DOHH2 (cell line): ENCODE results near the gene RASIP1.
A peak's percentile ranks its signal among the peaks of the same experiment; 100 is the strongest.
"Not testable (repeated sequence)": the region's sequence is repeated elsewhere in the genome, so short reads cannot be mapped to it uniquely, and the experiment has no call there.

Experiments used
- H3F3A ChIP-seq: fragments of 200-600 bp; sonication (generic), shearing (Covaris generic); 2 replicates; pipeline ENCODE4 v1.6.0; 2016; ENCODE audit warnings: antibody characterized with exemption, mild to moderate bottlenecking; ENCODE audit not compliant: control insufficient read depth, insufficient read depth
- H3K27ac ChIP-seq: fragments of 200-600 bp; sonication (generic); 2 replicates; pipeline ENCODE4 v1.5.1; 2014; ENCODE audit warnings: low read depth, mild to moderate bottlenecking, low read length, moderate library complexity
- H3K27me3 ChIP-seq: fragments of 200-600 bp; sonication (generic); 2 replicates; pipeline ENCODE4 v1.6.1; 2014; ENCODE audit warnings: mild to moderate bottlenecking, low read length, mixed read lengths; ENCODE audit not compliant: control insufficient read depth
- H3K36me3 ChIP-seq: fragments of 200-600 bp; sonication (generic); 2 replicates; pipeline ENCODE4 v1.6.1; 2014; ENCODE audit warnings: mild to moderate bottlenecking, low read length, moderate library complexity, mixed read lengths; ENCODE audit not compliant: control insufficient read depth
- H3K4me1 ChIP-seq: fragments of 200-600 bp; sonication (generic); 2 replicates; pipeline ENCODE4 v1.6.1; 2014; ENCODE audit warnings: mild to moderate bottlenecking, low read length, mixed read lengths; ENCODE audit not compliant: control insufficient read depth
- H3K4me2 ChIP-seq: fragments of 200-600 bp; sonication (generic); 2 replicates; pipeline ENCODE4 v1.6.0; 2014; ENCODE audit warnings: mild to moderate bottlenecking, low read length, moderate library complexity
- H3K4me3 ChIP-seq: fragments of 200-600 bp; sonication (generic); 2 replicates; pipeline ENCODE4 v1.5.1; 2014; ENCODE audit warnings: mild to moderate bottlenecking, low read length, mixed read lengths
- H3K79me2 ChIP-seq: fragments of 200-600 bp; sonication (generic); 2 replicates; pipeline ENCODE4 v1.6.1; 2014; ENCODE audit warnings: mild to moderate bottlenecking, low read length, mixed read lengths; ENCODE audit not compliant: control insufficient read depth
- H3K9me2 ChIP-seq: fragments of 200-600 bp; sonication (generic); replicated peaks from 2 replicates; pipeline ENCODE4 v1.6.1; 2014; ENCODE audit warnings: mild to moderate bottlenecking, low read length, mixed read lengths; ENCODE audit not compliant: control insufficient read depth
- H3K9me3 ChIP-seq: fragments of 200-600 bp; sonication (generic); 2 replicates; pipeline ENCODE4 v1.6.1; 2014; ENCODE audit warnings: antibody characterized with exemption, low read length, mixed read lengths; ENCODE audit not compliant: control insufficient read depth, insufficient read depth
- H4K20me1 ChIP-seq: fragments of 200-600 bp; sonication (generic); 2 replicates; pipeline ENCODE4 v1.6.0; 2014; ENCODE audit warnings: low read depth, mild to moderate bottlenecking, antibody characterized with exemption, low read length, moderate library complexity; ENCODE audit not compliant: control insufficient read depth, insufficient read depth
- EZH2phosphoT487 ChIP-seq: fragments of 200-600 bp; sonication (generic); IDR thresholded peaks from 2 replicates; pipeline ENCODE4 v1.6.1; 2017; ENCODE audit warnings: borderline replicate concordance, mild to moderate bottlenecking, antibody characterized with exemption, low read length, moderate library complexity, mixed read lengths
- TF ChIP-seq, protein P1 (sequence below): fragments of 200-600 bp; sonication (generic); IDR thresholded peaks from one replicate; pipeline ENCODE4 v1.5.1; 2014; ENCODE audit warnings: antibody characterized with exemption, mild to moderate bottlenecking, low read depth, low read length; ENCODE audit not compliant: poor library complexity, severe bottlenecking

The RASIP1 gene

DNA sequence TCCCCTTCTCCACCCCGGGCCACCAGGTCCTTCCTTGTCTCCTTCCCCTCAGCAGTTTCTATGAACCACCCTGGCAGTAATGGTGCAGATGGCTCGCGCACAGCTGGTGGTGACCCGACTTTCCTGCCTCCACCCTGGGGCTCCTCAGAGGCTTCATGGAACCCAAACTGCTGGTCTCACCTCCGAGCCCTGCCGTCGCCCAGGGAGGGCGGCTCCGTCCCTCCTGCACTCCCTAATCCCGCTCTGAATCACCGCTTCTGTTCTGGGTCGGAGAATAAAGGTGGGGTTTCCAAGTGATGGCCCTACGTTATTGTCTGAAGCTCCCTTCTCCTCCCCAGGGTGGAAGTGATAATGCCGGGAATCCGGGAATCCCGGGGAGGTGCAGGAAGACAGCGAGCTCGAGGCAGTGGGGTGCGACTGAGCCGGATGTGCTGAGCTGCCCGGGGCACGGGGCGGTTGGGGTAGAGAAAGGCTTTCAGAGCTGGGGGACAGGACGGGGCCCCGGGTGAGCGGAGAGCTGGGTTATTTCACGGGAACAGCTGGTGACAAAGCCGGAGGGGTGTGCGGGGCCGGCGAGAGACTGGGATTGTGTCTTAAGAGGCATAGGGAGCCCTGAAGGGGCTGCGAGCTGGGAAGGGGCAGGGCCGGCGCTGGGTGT, 43.9 kb downstream of the RASIP1 start:
- Histone ChIP-seq H3F3A (no peaks in the 10 kb centered on the region), H3K9me2 (no peaks in the 10 kb centered on the region), H3K9me3 (no peaks in the 10 kb centered on the region), H3K79me2 (no peaks in the 10 kb centered on the region), H3K4me1 (peaks cover 5% of the 10 kb centered on the region), H3K4me3 (no peak overlapping the region), H3K27me3 (peaks cover 17% of the 10 kb centered on the region), H4K20me1 (no peaks in the 10 kb centered on the region), H3K36me3 (no peaks in the 10 kb centered on the region), H3K4me2 (no peak overlapping the region), H3K27ac (no peak overlapping the region)
- TF ChIP-seq, protein P1, sequence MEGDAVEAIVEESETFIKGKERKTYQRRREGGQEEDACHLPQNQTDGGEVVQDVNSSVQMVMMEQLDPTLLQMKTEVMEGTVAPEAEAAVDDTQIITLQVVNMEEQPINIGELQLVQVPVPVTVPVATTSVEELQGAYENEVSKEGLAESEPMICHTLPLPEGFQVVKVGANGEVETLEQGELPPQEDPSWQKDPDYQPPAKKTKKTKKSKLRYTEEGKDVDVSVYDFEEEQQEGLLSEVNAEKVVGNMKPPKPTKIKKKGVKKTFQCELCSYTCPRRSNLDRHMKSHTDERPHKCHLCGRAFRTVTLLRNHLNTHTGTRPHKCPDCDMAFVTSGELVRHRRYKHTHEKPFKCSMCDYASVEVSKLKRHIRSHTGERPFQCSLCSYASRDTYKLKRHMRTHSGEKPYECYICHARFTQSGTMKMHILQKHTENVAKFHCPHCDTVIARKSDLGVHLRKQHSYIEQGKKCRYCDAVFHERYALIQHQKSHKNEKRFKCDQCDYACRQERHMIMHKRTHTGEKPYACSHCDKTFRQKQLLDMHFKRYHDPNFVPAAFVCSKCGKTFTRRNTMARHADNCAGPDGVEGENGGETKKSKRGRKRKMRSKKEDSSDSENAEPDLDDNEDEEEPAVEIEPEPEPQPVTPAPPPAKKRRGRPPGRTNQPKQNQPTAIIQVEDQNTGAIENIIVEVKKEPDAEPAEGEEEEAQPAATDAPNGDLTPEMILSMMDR = no peak
- TF ChIP-seq EZH2phosphoT487 = peak; percentile 60; the same call in 1 of the 2 replicates

DNA sequence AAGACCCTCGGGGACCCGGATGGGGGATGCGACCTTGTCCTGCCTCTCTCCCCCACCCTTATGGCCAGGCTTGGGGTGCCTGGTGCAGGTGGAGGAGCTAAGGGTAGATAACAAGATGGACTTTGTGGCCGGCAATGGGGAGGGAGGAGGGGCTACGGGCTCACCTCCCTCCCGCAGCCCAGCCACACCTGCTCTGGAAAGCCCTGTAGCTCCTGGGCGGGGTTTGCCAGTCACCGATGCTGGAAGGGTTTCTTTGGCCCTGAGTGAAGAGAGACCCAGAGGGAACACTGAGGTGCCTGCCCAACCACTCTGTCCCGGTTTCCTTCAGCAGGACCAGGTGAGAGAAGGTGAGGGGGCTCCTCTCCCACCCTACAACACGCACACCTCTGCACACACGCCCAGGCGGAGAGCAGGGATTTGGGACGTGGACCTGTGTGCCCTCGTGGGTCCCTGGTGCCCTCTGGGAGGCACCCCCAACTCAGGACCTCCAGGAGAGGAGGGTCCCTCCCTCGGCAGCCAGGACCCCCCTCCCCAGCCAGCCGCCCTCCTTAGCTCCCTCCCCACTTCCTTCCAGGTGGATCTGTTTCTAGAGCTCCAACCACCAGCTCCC, 44.6 kb downstream of the RASIP1 start, which contains the start of gene FUT2:
TSS of gene FUT2 (plus strand) at position 229 of the 610 bp plus-strand sequence. CDS start 6,986 bp downstream, outside the sequence.
- no peaks in the 10 kb centered on the region for H3F3A ChIP-seq
- H3K4me1 ChIP-seq = peaks cover 5% of the 10 kb centered on the region
- H3K9me3 ChIP-seq = no peaks in the 10 kb centered on the region
- no peak within 1 kb of the TSS for H3K4me2 ChIP-seq
- H3K27me3 ChIP-seq = peaks cover 17% of the 10 kb centered on the region
- TF ChIP-seq EZH2phosphoT487 = no peak
- TF ChIP-seq, protein P1 = no peak
- H3K79me2 ChIP-seq = no peaks in the 10 kb centered on the region
- H3K9me2 ChIP-seq = no peaks in the 10 kb centered on the region
- no peaks in the 10 kb centered on the region for H4K20me1 ChIP-seq
- H3K36me3 ChIP-seq = no peaks in the 10 kb centered on the region
- no peak within 1 kb of the TSS for H3K27ac ChIP-seq
- no peak within 1 kb of the TSS for H3K4me3 ChIP-seq

DNA sequence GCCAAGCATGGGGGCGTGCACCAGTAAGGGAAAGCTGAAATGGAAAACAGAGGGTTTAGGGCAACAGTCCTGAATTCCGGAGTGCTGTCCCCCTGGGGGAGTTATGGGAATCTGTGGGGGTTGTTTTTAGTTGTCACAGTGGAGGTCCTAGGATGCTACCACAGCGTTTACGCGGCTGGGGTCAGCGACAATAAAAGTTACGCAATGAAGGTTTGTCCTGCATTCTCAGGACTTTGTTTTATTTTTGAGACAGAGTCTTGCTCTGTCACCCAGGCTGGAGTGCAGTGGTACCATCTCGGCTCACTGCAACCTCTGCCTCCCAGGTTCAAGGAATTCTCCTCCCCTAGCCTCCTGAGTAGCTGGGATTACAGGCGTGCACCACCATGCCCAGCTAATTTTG, 46.8 kb downstream of the RASIP1 start:
- H3K4me3 ChIP-seq, H3K4me2 ChIP-seq, H3K79me2 ChIP-seq, H3K9me2 ChIP-seq, H3K9me3 ChIP-seq, H3F3A ChIP-seq, H3K4me1 ChIP-seq, H3K36me3 ChIP-seq, H4K20me1 ChIP-seq, H3K27ac ChIP-seq: not testable (repeated sequence)
- peaks cover 17% of the 10 kb centered on the region for H3K27me3 ChIP-seq

DNA sequence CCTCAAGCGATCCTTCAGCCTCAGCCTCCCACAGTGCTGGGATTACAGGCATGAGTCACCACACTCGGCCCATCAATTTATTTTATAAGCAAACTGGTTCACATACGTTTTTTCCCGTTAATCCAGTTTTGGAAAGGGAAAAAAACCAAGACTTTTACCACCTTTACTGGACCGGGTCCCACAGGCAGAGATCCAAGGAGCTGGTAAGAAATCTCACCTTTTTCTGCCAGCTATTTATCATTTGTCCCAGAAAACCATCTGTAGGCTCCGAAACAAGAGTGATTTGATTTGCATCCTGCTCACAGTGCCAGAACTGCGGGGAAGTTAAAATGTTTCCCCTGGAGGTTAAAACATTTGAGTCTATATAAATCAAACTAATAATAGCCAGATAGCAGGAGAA, 51.0 kb downstream of the RASIP1 start:
- no peak overlapping the region for H3K4me2 ChIP-seq
- no peak overlapping the region for H3K4me3 ChIP-seq
- H3K27ac ChIP-seq = no peak overlapping the region
- H3K9me3 ChIP-seq = no peaks in the 10 kb centered on the region
- no peaks in the 10 kb centered on the region; the same call in 1 of the 2 replicates for H3K27me3 ChIP-seq
- H4K20me1 ChIP-seq = no peaks in the 10 kb centered on the region
- no peaks in the 10 kb centered on the region for H3K36me3 ChIP-seq
- no peaks in the 10 kb centered on the region for H3K79me2 ChIP-seq
- H3F3A ChIP-seq = no peaks in the 10 kb centered on the region
- TF ChIP-seq, protein P1 = no peak
- no peak for TF ChIP-seq EZH2phosphoT487
- H3K9me2 ChIP-seq = no peaks in the 10 kb centered on the region
- no peaks in the 10 kb centered on the region for H3K4me1 ChIP-seq
